ENCODE results near the gene ADGRD2. TPM values are rescaled to one million over a fixed set of nuclear protein-coding genes. Genes with fewer than 3 reads are reported as not detected.
"Not testable (repeated sequence)": the region's sequence is repeated elsewhere in the genome, so short reads cannot be mapped to it uniquely, and the experiment has no call there.

Gene ADGRD2
- polyA plus RNA-seq, 2 donors = 0.02 TPM; not detected in 1

- peaks cover 6 to 8% of the 10 kb centered on the region in 2 donors for H3K36me3 ChIP-seq (ENCODE audit: control insufficient read depth in 2 of 2, insufficient read depth in 2 of 2, low read length in 1 of 2)
- H3K9me3 ChIP-seq (ENCODE audit: control insufficient read depth in 2 of 2, insufficient read depth in 1 of 2, low read depth in 1 of 2, low read length in 1 of 2) = no peaks in the 10 kb centered on the region
- H3K27ac ChIP-seq (ENCODE audit: low read depth in 2 of 2, low read length in 1 of 2) = no peak overlapping the region
- 80 to 81% methylated on average over 17 of the region's 17 CpGs for WGBS, 2 donors
- no peaks in the 10 kb centered on the region for H3K4me1 ChIP-seq (ENCODE audit: control insufficient read depth in 2 of 2, insufficient read depth in 2 of 2, low read length in 1 of 2)
- peak overlapping the region in 1 of 2 donors; percentile 99 for H3K4me3 ChIP-seq (ENCODE audit: low read depth in 1 of 2, low read length in 2 of 2)
- H3K27me3 ChIP-seq (ENCODE audit: control insufficient read depth in 1 of 2, insufficient read depth in 2 of 2, low read length in 2 of 2) = no peaks in the 10 kb centered on the region
Observed at GRCh38 chr9:124415852-124416484, 34.3 kb upstream of the ADGRD2 start.

- H3K4me1 ChIP-seq (ENCODE audit: control insufficient read depth in 2 of 2, insufficient read depth in 2 of 2, low read length in 1 of 2) = no peaks in the 10 kb centered on the region
- no peaks in the 10 kb centered on the region for H3K36me3 ChIP-seq (ENCODE audit: control insufficient read depth in 2 of 2, insufficient read depth in 2 of 2, low read length in 1 of 2)
- WGBS, 2 donors = 63 to 71% methylated on average over 6 of the region's 6 CpGs
- no peak overlapping the region for H3K4me3 ChIP-seq (ENCODE audit: low read depth in 1 of 2, low read length in 2 of 2)
- no peaks in the 10 kb centered on the region for H3K27me3 ChIP-seq (ENCODE audit: control insufficient read depth in 1 of 2, insufficient read depth in 2 of 2, low read length in 2 of 2)
- H3K9me3 ChIP-seq (ENCODE audit: control insufficient read depth in 2 of 2, insufficient read depth in 1 of 2, low read depth in 1 of 2, low read length in 1 of 2) = no peaks in the 10 kb centered on the region
- no peak overlapping the region for H3K27ac ChIP-seq (ENCODE audit: low read depth in 2 of 2, low read length in 1 of 2)
Observed at GRCh38 chr9:124419832-124420489, 30.3 kb upstream of the ADGRD2 start.

- Histone ChIP-seq H3K4me1 (ENCODE audit: control insufficient read depth in 2 of 2, insufficient read depth in 2 of 2, low read length in 1 of 2) (no peaks in the 10 kb centered on the region), H3K36me3 (ENCODE audit: control insufficient read depth in 2 of 2, insufficient read depth in 2 of 2, low read length in 1 of 2) (no peaks in the 10 kb centered on the region), H3K4me3 (ENCODE audit: low read depth in 1 of 2, low read length in 2 of 2) (no peak overlapping the region), H3K27ac (ENCODE audit: low read depth in 2 of 2, low read length in 1 of 2) (no peak overlapping the region), H3K9me3 (ENCODE audit: control insufficient read depth in 2 of 2, insufficient read depth in 1 of 2, low read depth in 1 of 2, low read length in 1 of 2) (no peaks in the 10 kb centered on the region), H3K27me3 (ENCODE audit: control insufficient read depth in 1 of 2, insufficient read depth in 2 of 2, low read length in 2 of 2) (no peaks in the 10 kb centered on the region)
- 53 to 68% methylated on average over 7 of the region's 7 CpGs for WGBS, 2 donors
Observed at GRCh38 chr9:124420991-124421543, 29.2 kb upstream of the ADGRD2 start.

- H3K27me3 ChIP-seq (ENCODE audit: control insufficient read depth in 1 of 2, insufficient read depth in 2 of 2, low read length in 2 of 2) = no peaks in the 10 kb centered on the region
- H3K36me3 ChIP-seq (ENCODE audit: control insufficient read depth in 2 of 2, insufficient read depth in 2 of 2, low read length in 1 of 2) = no peaks in the 10 kb centered on the region
- no peaks in the 10 kb centered on the region for H3K9me3 ChIP-seq (ENCODE audit: control insufficient read depth in 2 of 2, insufficient read depth in 1 of 2, low read depth in 1 of 2, low read length in 1 of 2)
- no peak overlapping the region for H3K4me3 ChIP-seq (ENCODE audit: low read depth in 1 of 2, low read length in 2 of 2)
- 79 to 81% methylated on average over 5 of the region's 5 CpGs for WGBS, 2 donors
- no peaks in the 10 kb centered on the region for H3K4me1 ChIP-seq (ENCODE audit: control insufficient read depth in 2 of 2, insufficient read depth in 2 of 2, low read length in 1 of 2)
- H3K27ac ChIP-seq (ENCODE audit: low read depth in 2 of 2, low read length in 1 of 2) = no peak overlapping the region
Observed at GRCh38 chr9:124423155-124423554, 27.1 kb upstream of the ADGRD2 start.

- H3K9me3 ChIP-seq (ENCODE audit: control insufficient read depth in 2 of 2, insufficient read depth in 1 of 2, low read depth in 1 of 2, low read length in 1 of 2) = no peaks in the 10 kb centered on the region
- H3K4me1 ChIP-seq (ENCODE audit: control insufficient read depth in 2 of 2, insufficient read depth in 2 of 2, low read length in 1 of 2) = no peaks in the 10 kb centered on the region
- H3K27ac ChIP-seq (ENCODE audit: low read depth in 2 of 2, low read length in 1 of 2) = no peak overlapping the region
- H3K36me3 ChIP-seq (ENCODE audit: control insufficient read depth in 2 of 2, insufficient read depth in 2 of 2, low read length in 1 of 2) = no peaks in the 10 kb centered on the region
- WGBS, 2 donors = 48 to 53% methylated on average over 11 of the region's 11 CpGs
- H3K27me3 ChIP-seq (ENCODE audit: control insufficient read depth in 1 of 2, insufficient read depth in 2 of 2, low read length in 2 of 2) = no peaks in the 10 kb centered on the region
- H3K4me3 ChIP-seq (ENCODE audit: low read depth in 1 of 2, low read length in 2 of 2) = no peak overlapping the region
Observed at GRCh38 chr9:124423591-124423990, 26.7 kb upstream of the ADGRD2 start.

- not testable (repeated sequence) for H3K36me3 ChIP-seq (ENCODE audit: control insufficient read depth in 2 of 2, insufficient read depth in 2 of 2, low read length in 1 of 2); H3K4me1 ChIP-seq (ENCODE audit: control insufficient read depth in 2 of 2, insufficient read depth in 2 of 2, low read length in 1 of 2); H3K27me3 ChIP-seq (ENCODE audit: control insufficient read depth in 1 of 2, insufficient read depth in 2 of 2, low read length in 2 of 2); H3K27ac ChIP-seq (ENCODE audit: low read depth in 2 of 2, low read length in 1 of 2); H3K4me3 ChIP-seq (ENCODE audit: low read depth in 1 of 2, low read length in 2 of 2); H3K9me3 ChIP-seq (ENCODE audit: control insufficient read depth in 2 of 2, insufficient read depth in 1 of 2, low read depth in 1 of 2, low read length in 1 of 2)
- 85 to 92% methylated on average over 12 of the region's 12 CpGs for WGBS, 2 donors
Observed at GRCh38 chr9:124425733-124426132, 24.5 kb upstream of the ADGRD2 start.

- no peaks in the 10 kb centered on the region for H3K27me3 ChIP-seq (ENCODE audit: control insufficient read depth in 1 of 2, insufficient read depth in 2 of 2, low read length in 2 of 2)
- no peak overlapping the region for H3K27ac ChIP-seq (ENCODE audit: low read depth in 2 of 2, low read length in 1 of 2)
- 91 to 94% methylated on average over 7 of the region's 7 CpGs for WGBS, 2 donors
- no peak overlapping the region for H3K4me3 ChIP-seq (ENCODE audit: low read depth in 1 of 2, low read length in 2 of 2)
- H3K4me1 ChIP-seq (ENCODE audit: control insufficient read depth in 2 of 2, insufficient read depth in 2 of 2, low read length in 1 of 2) = no peaks in the 10 kb centered on the region
- no peaks in the 10 kb centered on the region for H3K36me3 ChIP-seq (ENCODE audit: control insufficient read depth in 2 of 2, insufficient read depth in 2 of 2, low read length in 1 of 2)
- H3K9me3 ChIP-seq (ENCODE audit: control insufficient read depth in 2 of 2, insufficient read depth in 1 of 2, low read depth in 1 of 2, low read length in 1 of 2) = no peaks in the 10 kb centered on the region
Observed at GRCh38 chr9:124426361-124426760, 23.9 kb upstream of the ADGRD2 start.

- 72 to 73% methylated on average over 4 of the region's 4 CpGs for WGBS, 2 donors
- no peak overlapping the region for H3K27ac ChIP-seq (ENCODE audit: low read depth in 2 of 2, low read length in 1 of 2)
- no peaks in the 10 kb centered on the region for H3K27me3 ChIP-seq (ENCODE audit: control insufficient read depth in 1 of 2, insufficient read depth in 2 of 2, low read length in 2 of 2)
- H3K4me1 ChIP-seq (ENCODE audit: control insufficient read depth in 2 of 2, insufficient read depth in 2 of 2, low read length in 1 of 2) = no peaks in the 10 kb centered on the region
- no peaks in the 10 kb centered on the region for H3K9me3 ChIP-seq (ENCODE audit: control insufficient read depth in 2 of 2, insufficient read depth in 1 of 2, low read depth in 1 of 2, low read length in 1 of 2)
- no peak overlapping the region for H3K4me3 ChIP-seq (ENCODE audit: low read depth in 1 of 2, low read length in 2 of 2)
- no peaks in the 10 kb centered on the region for H3K36me3 ChIP-seq (ENCODE audit: control insufficient read depth in 2 of 2, insufficient read depth in 2 of 2, low read length in 1 of 2)
Observed at GRCh38 chr9:124427281-124427680, 23.0 kb upstream of the ADGRD2 start.

- no peaks in the 10 kb centered on the region for H3K36me3 ChIP-seq (ENCODE audit: control insufficient read depth in 2 of 2, insufficient read depth in 2 of 2, low read length in 1 of 2)
- no peaks in the 10 kb centered on the region for H3K9me3 ChIP-seq (ENCODE audit: control insufficient read depth in 2 of 2, insufficient read depth in 1 of 2, low read depth in 1 of 2, low read length in 1 of 2)
- H3K4me1 ChIP-seq (ENCODE audit: control insufficient read depth in 2 of 2, insufficient read depth in 2 of 2, low read length in 1 of 2) = no peaks in the 10 kb centered on the region
- H3K27me3 ChIP-seq (ENCODE audit: control insufficient read depth in 1 of 2, insufficient read depth in 2 of 2, low read length in 2 of 2) = no peaks in the 10 kb centered on the region
- 68 to 70% methylated on average over 28 of the region's 28 CpGs for WGBS, 2 donors
- no peak overlapping the region for H3K4me3 ChIP-seq (ENCODE audit: low read depth in 1 of 2, low read length in 2 of 2)
- H3K27ac ChIP-seq (ENCODE audit: low read depth in 2 of 2, low read length in 1 of 2) = no peak overlapping the region
Observed at GRCh38 chr9:124428751-124429529, 21.3 kb upstream of the ADGRD2 start.
